Measurements from ENCODE around the gene ATP2B1.

GRCh38 chr12:89733579-89734201, 25.1 kb upstream of the ATP2B1 start:
- TF ChIP-seq ZNF274 (IDR thresholded peaks at IDR 0.05; ENCODE audit: low read depth, low read length) (no peak), YY1 (IDR thresholded peaks at IDR 0.05; ENCODE audit: insufficient read depth, insufficient read length) (no peak), SUZ12 (IDR thresholded peaks at IDR 0.05; ENCODE audit: extremely low read depth, insufficient read depth, insufficient read length) (no peak)
